Measurements from ENCODE around the gene ITM2A. TPM values are rescaled to one million over a fixed set of nuclear protein-coding genes. Genes with fewer than 3 reads are reported as not detected.

ITM2A gene
- total RNA-seq, 1 experiment from 2014 or later = 29.9 TPM

GRCh38 chrX:79325263-79325958 lies 41.7 kb downstream of the ITM2A start:
- Histone ChIP-seq H3K27me3 (ENCODE audit: insufficient read depth, low read length) (no peaks in the 10 kb centered on the region), H3K4ac (ENCODE audit: low read depth, low read length) (no peak overlapping the region), H3K23ac (ENCODE audit: insufficient read length, low read depth, low read length) (no peak overlapping the region), H3K4me1 (ENCODE audit: insufficient read depth, low read length) (no peaks in the 10 kb centered on the region), H2BK20ac (ENCODE audit: low read depth, low read length, poor library complexity, severe bottlenecking) (no peak overlapping the region), H3K9ac (ENCODE audit: extremely low read depth, insufficient read length, low read length) (no peak overlapping the region), H4K8ac (replicated peaks; ENCODE audit: insufficient read length, low read depth, low read length) (no peak overlapping the region), H3K4me2 (ENCODE audit: insufficient read depth, insufficient read length, low read length) (no peak overlapping the region), H3K79me2 (ENCODE audit: insufficient read depth, low read length) (no peaks in the 10 kb centered on the region), H3K18ac (ENCODE audit: insufficient read length, low read depth, low read length) (no peak overlapping the region), H3K14ac (ENCODE audit: insufficient read depth, low read length) (no peak overlapping the region), H2BK15ac (ENCODE audit: low read depth, low read length) (no peak overlapping the region), H2AFZ (ENCODE audit: low read length) (no peak overlapping the region), H2BK120ac (ENCODE audit: low read depth, low read length, poor library complexity, severe bottlenecking) (no peak overlapping the region), H2AK5ac (ENCODE audit: insufficient read length, low read length) (no peak overlapping the region), H2BK12ac (ENCODE audit: insufficient read length, low read depth, low read length) (no peak overlapping the region), H3K9me3 (ENCODE audit: control insufficient read depth, low read depth, low read length) (peaks cover 6% of the 10 kb centered on the region), H4K20me1 (ENCODE audit: control insufficient read depth, insufficient read depth, insufficient read length) (no peaks in the 10 kb centered on the region), H2BK5ac (ENCODE audit: insufficient read length, low read length) (no peak overlapping the region), H3T11ph (ENCODE audit: low read length) (no peak overlapping the region), H3K56ac (ENCODE audit: insufficient read length, low read depth, low read length) (no peak overlapping the region), H3K79me1 (ENCODE audit: insufficient read depth, low read depth, low read length, poor library complexity, severe bottlenecking) (no peaks in the 10 kb centered on the region), H4K5ac (ENCODE audit: insufficient read length, low read depth, low read length) (no peak overlapping the region), H3K27ac (ENCODE audit: insufficient read length, low read depth, low read length) (no peak overlapping the region), H4K91ac (ENCODE audit: insufficient read length, low read depth, low read length) (no peak overlapping the region), H3K23me2 (ENCODE audit: insufficient read length, low read depth, low read length, poor library complexity, severe bottlenecking) (no peaks in the 10 kb centered on the region)
- Mint-ChIP-seq H3K4me1 (peaks cover 11 to 15% of the 10 kb centered on the region in 2 experiments), H3K4me3 (no peak overlapping the region), H3K36me3 (ENCODE audit: insufficient read depth in 1 of 3, low read depth in 3 of 3) (no peaks in the 10 kb centered on the region; a peak in 1 of 7 replicates), H3K27ac (peak overlapping the region in 2 of 3 experiments; percentile 16 to 22; a peak in 2 of 7 replicates), H3K27me3 (ENCODE audit: low read depth) (no peaks in the 10 kb centered on the region), H3K9me3 (peaks cover 48 to 52% of the 10 kb centered on the region in 2 experiments)
- peak; percentile 48 for DNase-seq
- TF ChIP-seq CTCF (conservative IDR thresholded peaks at IDR 0.05) = no peak
- WGBS (ENCODE audit: extremely low coverage, insufficient read length, low lambda C conversion rate) = no CpG with 5 or more reads among the region's 8 CpGs

Other genes with a start within 250 kb of the ITM2A start
- not detected in 2 replicates for gene GPR174, start 222.6 kb downstream of the ITM2A start, total RNA-seq (2021)

Measured in H9 (cell line).